Cardiac septum (tissue), 1 donor: Measurements from ENCODE around the gene TBC1D14. TPM values are rescaled to one million over a fixed set of nuclear protein-coding genes. Genes with fewer than 3 reads are reported as not detected.
"Not testable (repeated sequence)": the region's sequence is repeated elsewhere in the genome, so short reads cannot be mapped to it uniquely, and the experiment has no call there.

ENCODE experiments used
- DNase-seq: peaks from one replicate; pipeline ENCODE4 v3.0.0-alpha.2; 2020; ENCODE audit warnings: low spot score
- intact Hi-C: fragments of 100-400 bp; cut with DNase I; formaldehyde crosslinking; loops from one replicate; pipeline ENCODE4 v1.14.0; 2022
- total RNA-seq: library from RNA; stranded (reverse); fragmentation: NEBNext Ultra II Directional; extraction: Animal tissue kit (Norgen Biotek cat#: 25700); gene quantifications from one replicate; pipeline ENCODE4 v1.2.1, GENCODE V29; 2021
- donor health status: DM: no; HTN: no; CAD: no.

TBC1D14 gene
- total RNA-seq, 1 donor from 2014 or later, result 30.8 TPM

GRCh38 chr4:7062816-7063215, 153.2 kb downstream of the TBC1D14 start:
- DNase-seq, result no peak
- intact Hi-C loops, result no loop called here

DNA sequence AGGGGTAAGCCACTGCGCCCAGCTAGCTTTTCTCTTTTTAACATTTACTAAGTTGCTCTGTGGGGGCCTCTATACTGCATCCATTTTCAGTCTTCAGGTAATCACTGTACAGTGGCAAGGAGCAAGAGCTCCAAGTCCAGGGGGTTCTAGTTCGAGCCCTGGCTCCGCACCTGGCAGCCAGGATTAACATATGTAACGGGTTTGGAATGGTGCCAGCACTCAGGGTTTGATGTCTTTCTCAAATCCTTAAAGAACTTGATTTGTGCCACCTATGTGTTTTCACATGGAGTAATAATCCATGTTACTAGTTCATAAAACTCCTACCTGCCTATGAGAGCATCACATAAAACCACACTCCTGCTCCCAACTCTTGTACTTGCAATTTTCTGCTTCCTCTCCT, 153.7 kb downstream of the TBC1D14 start:
- DNase-seq, result no peak
- intact Hi-C loops, result no loop called here

GRCh38 chr4:7066006-7066405, 156.4 kb downstream of the TBC1D14 start:
- intact Hi-C loops, result no loop called here
- DNase-seq, result no peak

- intact Hi-C loops, result no loop called here
- DNase-seq, result no peak
Observed at GRCh38 chr4:7066493-7066892, 156.9 kb downstream of the TBC1D14 start.

- intact Hi-C loops, result no loop called here
- DNase-seq, result no peak
Observed at GRCh38 chr4:7067126-7067451, 157.5 kb downstream of the TBC1D14 start.

DNA sequence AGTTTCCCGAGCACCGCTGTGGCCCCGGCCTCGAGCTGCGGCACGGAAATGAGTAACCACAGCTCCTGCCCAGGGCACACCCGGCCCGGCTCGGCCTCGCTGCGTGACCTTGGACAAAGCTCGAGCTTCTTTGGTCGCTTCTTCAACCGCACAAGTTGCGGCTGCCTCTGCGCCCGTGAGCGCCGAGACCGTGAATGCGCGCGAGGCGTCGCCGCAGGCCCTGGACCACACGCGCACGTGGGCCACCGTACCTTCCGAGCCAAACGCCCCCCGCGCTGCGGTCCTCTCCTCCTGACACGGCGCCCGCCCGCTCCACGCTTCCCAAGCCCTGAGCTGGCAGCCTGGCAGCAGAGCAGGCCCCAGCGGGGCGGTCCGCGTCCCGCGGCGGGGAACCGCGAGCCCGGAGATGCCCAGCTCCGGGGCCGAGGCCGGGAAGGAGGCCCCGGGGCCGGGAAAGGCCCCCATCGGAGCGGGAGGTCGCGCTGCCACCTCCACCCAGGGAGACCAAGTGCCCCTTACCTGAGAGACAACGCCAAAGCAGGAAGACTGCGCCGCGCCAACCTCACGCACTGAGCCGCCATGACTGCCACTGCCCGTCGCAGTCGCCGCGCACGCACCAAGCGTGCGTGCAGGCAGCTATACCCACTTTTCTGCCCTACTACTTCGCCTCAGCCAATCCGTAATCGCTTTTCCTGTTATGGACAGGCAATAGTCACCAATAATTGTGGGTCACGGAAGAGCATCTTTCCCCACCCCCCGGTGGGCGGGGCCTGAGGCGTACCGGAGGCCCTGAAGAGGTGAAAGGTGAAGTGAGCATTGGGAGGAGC, 158.0 kb downstream of the TBC1D14 start, which contains the start of gene GRPEL1:
Gene GRPEL1 (minus strand): TSS at position 613 of the 827 bp plus-strand sequence. CDS start 32 bp downstream, at position 581.
- intact Hi-C loops, result loop anchor here (1.0 to 2.0 kb wide), 3 partner anchors 23 to 158 kb away; partner anchors contain the start of gene TBC1D14
- DNase-seq, result no peak

GRCh38 chr4:7068279-7068842, 158.7 kb downstream of the TBC1D14 start:
- DNase-seq, result peak; percentile 100
- intact Hi-C loops, result loop anchor here (1.0 to 2.0 kb wide), 3 partner anchors 24 to 159 kb away; partner anchors contain the start of gene TBC1D14

DNA sequence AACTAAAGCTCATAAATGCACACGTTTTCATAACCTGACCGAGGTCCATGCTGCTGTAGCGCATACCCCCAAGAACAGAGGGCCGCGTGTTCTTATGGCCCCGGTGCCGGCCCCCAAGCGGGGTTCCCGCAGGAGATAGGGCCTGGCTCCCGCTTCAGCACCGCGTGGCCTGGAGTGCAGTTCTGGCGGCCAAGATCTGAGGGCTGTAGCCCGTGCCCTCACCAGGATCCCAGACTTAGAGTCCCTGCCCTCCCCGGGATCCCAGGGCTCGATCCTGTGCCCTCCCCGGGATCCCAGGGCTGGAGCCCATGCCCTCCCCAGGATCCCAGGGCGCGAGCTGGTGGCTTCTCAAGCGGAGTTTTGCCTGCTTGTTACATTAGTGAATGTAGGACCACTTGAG, 159.3 kb downstream of the TBC1D14 start:
- intact Hi-C loops, result loop anchor here (1.0 to 2.0 kb wide), 3 partner anchors 25 to 160 kb away; partner anchors contain the start of gene TBC1D14
- DNase-seq, result no peak

DNA sequence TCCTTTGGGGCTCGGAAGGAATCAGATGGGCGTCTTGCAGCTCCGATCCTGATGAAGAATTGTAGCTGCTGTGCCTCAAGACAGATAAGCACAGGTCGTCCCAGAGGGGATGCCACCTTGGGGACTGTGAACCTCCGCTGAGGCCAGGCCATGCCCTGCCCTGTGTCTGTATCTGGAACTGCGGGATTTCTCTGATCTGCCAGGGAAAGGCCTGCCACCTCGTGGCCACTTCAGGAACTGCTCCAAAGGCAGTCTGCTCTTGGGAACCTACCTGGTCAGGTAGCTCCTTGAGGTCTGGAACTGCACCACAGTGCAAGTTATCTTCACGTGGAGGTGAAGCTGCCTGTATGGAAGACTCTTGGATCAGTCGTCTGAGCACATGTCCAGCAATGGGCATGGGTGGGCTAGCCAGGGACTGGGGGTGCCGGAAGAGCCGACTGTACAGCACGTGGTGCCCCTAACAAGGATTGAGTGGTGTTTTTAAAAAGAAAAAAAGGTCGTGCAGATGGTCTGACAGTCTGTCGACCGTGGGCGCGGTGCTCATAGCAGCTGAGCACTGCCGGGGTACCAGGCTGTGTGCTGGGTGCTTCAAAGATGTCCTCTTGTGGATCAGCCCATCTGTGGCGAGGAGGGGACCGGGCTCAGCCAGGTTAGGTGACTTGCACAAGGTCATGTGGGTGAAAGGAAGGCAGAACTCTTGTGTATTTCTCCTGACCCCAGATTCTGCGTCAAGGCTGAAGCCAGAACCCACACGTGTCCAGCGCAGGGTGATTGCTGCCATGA, 161.3 kb downstream of the TBC1D14 start:
- intact Hi-C loops, result loop anchor here (1.0 to 5.0 kb wide), 3 partner anchors 97 to 351 kb away; partner anchors contain the start of gene KIAA0232
- DNase-seq, result peak; percentile 91

GRCh38 chr4:7073059-7073458, 163.4 kb downstream of the TBC1D14 start:
- no peak for DNase-seq
- intact Hi-C loops, result loop anchor here (5.0 kb wide), 1 partner anchor 291 kb away; the partner anchor contains the start of gene KIAA0232

- no peak for DNase-seq
- intact Hi-C loops, result loop anchor here (5.0 kb wide), 1 partner anchor 291 kb away; the partner anchor contains the start of gene KIAA0232
Observed at GRCh38 chr4:7073526-7074390, 164.1 kb downstream of the TBC1D14 start.

- DNase-seq, result no peak
Observed at GRCh38 chr4:7074426-7074825, 164.8 kb downstream of the TBC1D14 start.

DNA sequence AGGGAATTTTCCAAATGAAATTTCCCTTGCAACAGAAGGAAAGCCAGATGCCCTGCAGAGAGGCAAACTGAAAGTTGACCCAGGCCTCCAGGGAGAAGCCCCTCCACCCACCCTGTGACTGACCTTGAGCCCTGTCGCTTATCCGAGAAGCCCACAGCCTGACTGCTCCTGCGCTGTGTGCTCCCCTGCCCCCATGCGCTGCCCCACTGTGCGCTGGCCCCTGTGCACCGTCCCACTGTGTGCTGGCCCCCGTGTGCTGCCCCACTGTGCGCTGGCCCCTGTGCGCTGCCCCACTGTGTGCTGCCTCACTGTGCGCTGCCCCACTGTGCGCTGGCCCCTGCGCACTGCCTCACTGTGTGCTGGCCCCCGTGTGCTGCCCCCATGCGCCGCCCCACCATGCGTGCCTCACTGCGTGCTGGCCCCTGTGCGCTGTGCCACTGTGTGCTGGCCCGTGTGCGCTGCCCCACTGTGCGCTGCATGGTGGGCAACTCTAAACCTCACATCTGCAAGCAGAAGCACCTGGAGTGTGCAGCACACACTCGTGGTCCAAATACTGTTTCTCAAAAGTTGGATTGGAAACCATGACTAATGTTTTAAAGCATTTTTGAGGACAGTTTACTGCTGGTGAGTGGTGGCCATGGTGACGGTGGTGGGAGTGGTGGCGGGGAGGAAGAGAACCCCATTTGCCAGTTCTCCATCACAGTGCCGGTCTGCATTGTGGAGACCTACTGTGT, 166.5 kb downstream of the TBC1D14 start:
- intact Hi-C loops, result no loop called here
- DNase-seq, result no peak

More at GRCh38 chr4:7074426-7074825, 164.8 kb downstream of the TBC1D14 start:
- intact Hi-C loops, result loop anchor here (5.0 kb wide), 1 partner anchor 292 kb away; the partner anchor contains the start of gene KIAA0232

GRCh38 chr4:7076696-7077082, 167.1 kb downstream of the TBC1D14 start:
- intact Hi-C loops, result no loop called here

GRCh38 chr4:7077371-7077770, 167.7 kb downstream of the TBC1D14 start:
- no peak for DNase-seq
- intact Hi-C loops, result no loop called here

More at GRCh38 chr4:7076696-7077082, 167.1 kb downstream of the TBC1D14 start:
- DNase-seq, result no peak

DNA sequence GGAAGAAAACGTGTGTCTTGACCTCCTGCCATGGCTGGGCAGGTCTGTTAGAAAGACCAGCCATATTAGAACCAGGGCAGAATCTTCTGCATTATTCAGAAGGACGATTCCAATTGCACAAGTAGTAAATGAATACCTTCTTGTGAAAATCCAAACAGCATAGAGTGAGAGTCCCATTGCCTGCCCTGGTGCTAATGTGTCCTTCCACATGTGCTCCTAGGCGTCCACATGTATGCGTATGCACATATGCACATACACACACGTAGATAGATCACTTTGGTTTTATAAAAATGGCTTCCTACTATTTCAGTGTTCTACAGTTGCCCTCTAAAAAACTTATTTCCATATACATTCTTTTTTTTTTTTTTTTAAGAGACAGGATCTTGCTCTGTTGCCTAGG, 168.4 kb downstream of the TBC1D14 start:
- no peak for DNase-seq
- intact Hi-C loops, result no loop called here

- intact Hi-C loops, DNase-seq: not testable (repeated sequence)
Observed at GRCh38 chr4:7079483-7079882, 169.9 kb downstream of the TBC1D14 start.

DNA sequence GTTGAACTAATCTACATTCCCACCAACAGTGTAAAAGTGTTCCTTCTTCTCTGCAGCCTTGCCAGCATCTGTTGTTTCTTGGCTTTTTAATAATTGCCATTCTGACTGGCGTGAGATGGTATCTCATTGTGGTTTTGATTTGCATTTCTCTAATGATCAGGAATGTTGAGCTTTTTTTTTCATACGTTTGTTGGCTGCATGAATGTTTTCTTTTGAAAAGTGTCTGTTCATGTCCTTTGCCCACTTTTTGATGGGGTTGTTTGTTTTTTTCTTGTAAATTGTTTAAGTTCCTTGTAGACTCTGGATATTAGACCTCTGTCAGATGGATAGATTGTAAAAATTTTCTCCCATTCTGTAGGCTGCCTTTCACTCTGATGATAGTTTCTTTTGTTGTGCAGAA, 170.3 kb downstream of the TBC1D14 start:
- intact Hi-C loops, DNase-seq: not testable (repeated sequence)
